ENCODE measurements around the gene MTSS2. TPM values are rescaled to one million over a fixed set of nuclear protein-coding genes. Genes with fewer than 3 reads are reported as not detected.
A peak's percentile ranks its signal among the peaks of the same experiment; 100 is the strongest.

Gene MTSS2
- total and polyA plus RNA-seq, 2 of the 8 experiments (the other 6 are each of a cell fraction or from before 2014, with no cell fraction given) = 23.3 to 36.7 TPM

DNA sequence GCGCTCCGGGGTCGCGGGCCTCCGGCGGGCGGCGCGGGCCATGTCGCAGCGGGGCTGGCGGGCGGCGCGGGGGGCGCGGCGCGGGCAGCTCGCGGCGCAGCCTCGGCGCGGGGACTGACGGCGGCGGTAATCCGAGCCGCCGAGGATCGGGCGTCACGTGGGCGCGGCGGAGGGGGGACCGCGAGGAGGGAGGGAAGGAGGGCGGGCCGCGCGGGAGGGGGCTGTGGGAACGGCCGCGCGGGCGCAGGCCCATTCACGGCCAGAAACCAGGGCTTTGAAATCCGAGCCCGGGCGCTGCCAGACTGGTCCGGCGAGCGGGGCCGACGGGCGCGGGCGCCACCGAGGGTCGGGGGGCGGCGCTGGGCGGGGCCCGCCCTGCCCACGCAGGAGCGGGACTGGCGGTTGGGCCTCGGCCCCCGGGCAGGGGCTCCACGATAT, at the start of gene MTSS2 (continued):
- TF ChIP-seq KDM5A (IDR thresholded peaks at IDR 0.05; ENCODE audit: low read length) = no peak
- 0 out of 2 replicates have a peak, but pooled peaks have one; percentile 3 for TF ChIP-seq PHF8 (conservative IDR thresholded peaks at IDR 0.05; ENCODE audit: low read depth, low read length)
- TF ChIP-seq BACH1 (IDR thresholded peaks at IDR 0.05; ENCODE audit: low read length) = peak; percentile 27; the same call in 1 of the 2 replicates
- TF ChIP-seq CREB1 (IDR thresholded peaks at IDR 0.05) = peak; percentile 76
- TF ChIP-seq, protein P1, sequence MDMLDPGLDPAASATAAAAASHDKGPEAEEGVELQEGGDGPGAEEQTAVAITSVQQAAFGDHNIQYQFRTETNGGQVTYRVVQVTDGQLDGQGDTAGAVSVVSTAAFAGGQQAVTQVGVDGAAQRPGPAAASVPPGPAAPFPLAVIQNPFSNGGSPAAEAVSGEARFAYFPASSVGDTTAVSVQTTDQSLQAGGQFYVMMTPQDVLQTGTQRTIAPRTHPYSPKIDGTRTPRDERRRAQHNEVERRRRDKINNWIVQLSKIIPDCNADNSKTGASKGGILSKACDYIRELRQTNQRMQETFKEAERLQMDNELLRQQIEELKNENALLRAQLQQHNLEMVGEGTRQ (IDR thresholded peaks at IDR 0.05; ENCODE audit: low read length) = peak; percentile 71

Measured in H1 (cell line).